ENCODE data around the gene TCF7L2. TPM values are rescaled to one million over a fixed set of nuclear protein-coding genes. Genes with fewer than 3 reads are reported as not detected.

TCF7L2 gene
- total and polyA plus RNA-seq, 9 of the 15 experiments (the other 6 are each of a cell fraction or from before 2014, with no cell fraction given): 0.32 to 2.8 (median 0.92) TPM

DNA sequence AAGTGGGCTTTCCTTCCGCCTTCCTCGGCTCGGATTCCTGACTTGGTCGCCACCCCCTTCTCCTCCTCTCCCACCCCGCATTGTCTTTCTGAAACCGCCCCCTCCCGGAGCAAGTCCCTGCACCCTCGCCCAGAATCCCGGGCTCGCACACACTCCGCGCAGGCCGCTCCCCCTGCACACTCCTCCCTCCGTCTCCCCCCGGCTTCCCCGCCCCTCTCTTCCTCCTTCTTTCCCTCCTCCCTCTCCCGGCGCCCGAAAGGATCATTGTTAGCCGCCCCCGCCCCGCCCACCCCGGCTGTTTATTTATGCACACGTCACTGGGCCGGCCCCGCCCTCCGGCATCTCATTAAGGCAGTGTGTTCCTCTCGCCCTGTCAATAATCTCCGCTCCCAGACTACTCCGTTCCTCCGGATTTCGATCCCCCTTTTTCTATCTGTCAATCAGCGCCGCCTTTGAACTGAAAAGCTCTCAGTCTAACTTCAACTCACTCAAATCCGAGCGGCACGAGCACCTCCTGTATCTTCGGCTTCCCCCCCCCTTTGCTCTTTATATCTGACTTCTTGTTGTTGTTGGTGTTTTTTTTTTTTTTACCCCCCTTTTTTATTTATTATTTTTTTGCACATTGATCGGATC lies at the start of gene TCF7L2 (continued):
- TF ChIP-seq PBX2 (CRISPR knock-in tag; IDR thresholded peaks at IDR 0.05; ENCODE audit: low read depth) (no peak), PBX2 (tag; conservative IDR thresholded peaks at IDR 0.05; ENCODE audit: low read depth) (peak; percentile 83), KDM1A (IDR thresholded peaks at IDR 0.05) (0 out of 4 replicates have a peak, but pooled peaks of 1 of the 2 experiments have one; percentile 20), POLR2AphosphoS2 (IDR thresholded peaks at IDR 0.05; ENCODE audit: low read length) (no peak), TBP (optimal IDR thresholded peaks at IDR 0.05; ENCODE audit: low read depth, low read length) (peak; percentile 43)
- TF ChIP-seq, protein P1, sequence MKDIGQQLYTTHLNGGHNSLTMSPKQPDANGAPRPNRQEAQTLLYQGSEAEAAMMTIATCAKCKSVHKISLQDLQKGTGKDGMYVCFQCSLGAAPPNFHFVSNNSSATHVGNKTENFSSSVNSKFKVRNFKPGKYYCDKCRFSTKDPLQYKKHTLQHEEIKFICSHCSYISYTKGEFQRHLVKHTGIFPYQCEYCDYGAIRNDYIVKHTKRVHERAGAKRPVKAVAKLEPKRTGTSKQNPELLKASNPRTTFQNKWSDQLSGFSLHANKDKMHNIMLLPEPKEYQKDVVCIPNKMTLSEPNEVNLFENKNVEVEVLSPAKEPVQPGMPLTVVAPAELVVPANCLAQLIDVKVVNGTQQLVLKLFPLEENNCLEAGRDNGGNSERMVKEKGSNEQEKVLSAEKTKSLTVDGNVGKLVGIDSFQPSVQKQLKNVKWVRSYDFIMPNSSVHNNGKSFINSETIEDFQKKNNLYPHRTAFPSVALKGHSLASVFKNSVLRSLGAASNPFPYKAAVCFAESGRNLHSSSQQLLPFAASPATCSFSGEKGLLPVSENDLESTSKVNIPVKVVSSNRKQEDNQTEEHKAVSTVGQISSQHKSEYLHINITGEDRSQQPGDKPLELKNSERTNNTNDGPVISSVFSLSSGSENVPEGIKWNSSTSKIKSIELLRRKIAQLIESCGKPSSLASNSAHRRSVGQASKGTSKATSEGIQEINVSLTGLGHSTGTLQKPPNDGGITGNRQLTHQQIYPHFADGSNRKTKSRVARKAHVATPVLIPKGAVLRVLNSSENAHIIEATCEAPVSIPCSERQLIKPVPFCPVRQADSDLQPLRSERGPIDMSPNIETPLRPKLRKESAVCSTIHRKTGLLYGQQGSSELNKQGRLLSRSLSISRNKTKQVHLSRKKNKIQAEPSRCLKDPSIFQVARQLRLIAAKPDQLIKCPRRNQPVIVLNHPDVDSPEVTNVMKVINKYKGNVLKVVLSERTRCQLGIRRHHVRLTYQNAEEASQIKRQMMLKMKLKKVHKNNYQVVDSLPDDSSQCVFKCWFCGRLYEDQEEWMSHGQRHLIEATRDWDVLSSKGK (CRISPR knock-in tag; IDR thresholded peaks at IDR 0.05): no peak
